GM20431 (cell line): ENCODE results near the gene LSMEM2.
"Not testable (repeated sequence)": the region's sequence is repeated elsewhere in the genome, so short reads cannot be mapped to it uniquely, and the experiment has no call there.

ENCODE experiments used
- in situ Hi-C: fragments of 300-500 bp; cut with MseI, MboI; formaldehyde crosslinking; loops from one replicate; pipeline ENCODE4 v1.15.0; 2020; ENCODE audit warnings: low sequenced_read_pairs; ENCODE audit not compliant: unreplicated experiment

Gene LSMEM2

GRCh38 chr3:50263478-50264382 lies 15.2 kb upstream of the LSMEM2 start:
- in situ Hi-C loops: no loop called here

GRCh38 chr3:50264383-50264963 lies 14.4 kb upstream of the LSMEM2 start:
- in situ Hi-C loops: no loop called here

GRCh38 chr3:50264964-50265485 lies 13.9 kb upstream of the LSMEM2 start:
- in situ Hi-C loops: no loop called here

GRCh38 chr3:50265571-50265970 lies 13.3 kb upstream of the LSMEM2 start:
- in situ Hi-C loops: no loop called here

- in situ Hi-C loops: no loop called here
Measured at GRCh38 chr3:50266017-50266416, 12.9 kb upstream of the LSMEM2 start.

GRCh38 chr3:50266836-50267235 lies 12.1 kb upstream of the LSMEM2 start:
- in situ Hi-C loops: no loop called here

GRCh38 chr3:50267280-50267913 lies 11.5 kb upstream of the LSMEM2 start:
- in situ Hi-C loops: no loop called here

- in situ Hi-C loops: no loop called here
Measured at GRCh38 chr3:50268276-50268675, 10.6 kb upstream of the LSMEM2 start.

GRCh38 chr3:50268703-50269451 lies 10.0 kb upstream of the LSMEM2 start, which contains the start of gene SEMA3B:
Gene SEMA3B, plus strand, starts transcription at chr3:50269147. Its CDS starts 94 bp downstream, at chr3:50269241.
- in situ Hi-C loops: no loop called here

GRCh38 chr3:50269460-50269859 lies 9.4 kb upstream of the LSMEM2 start:
- in situ Hi-C loops: no loop called here

- in situ Hi-C loops: no loop called here
Measured at GRCh38 chr3:50269977-50270413, 8.9 kb upstream of the LSMEM2 start.

- in situ Hi-C loops: no loop called here
Measured at GRCh38 chr3:50270422-50271224, 8.3 kb upstream of the LSMEM2 start.

GRCh38 chr3:50271314-50271936 lies 7.5 kb upstream of the LSMEM2 start:
- in situ Hi-C loops: no loop called here

GRCh38 chr3:50272538-50272910 lies 6.4 kb upstream of the LSMEM2 start:
- in situ Hi-C loops: not testable (repeated sequence)

GRCh38 chr3:50272911-50273688 lies 5.8 kb upstream of the LSMEM2 start:
- in situ Hi-C loops: no loop called here

GRCh38 chr3:50273689-50274065 lies 5.2 kb upstream of the LSMEM2 start:
- in situ Hi-C loops: no loop called here

GRCh38 chr3:50274371-50275104 lies 4.3 kb upstream of the LSMEM2 start:
- in situ Hi-C loops: no loop called here
